Measurements from ENCODE around the gene SRPX. TPM values are rescaled to one million over a fixed set of nuclear protein-coding genes. Genes with fewer than 3 reads are reported as not detected.

SRPX gene
- total and polyA plus RNA-seq, 2 donors (not counting 1 experiment from before 2014, with no cell fraction given): 0.59 TPM; not detected in 1

DNA sequence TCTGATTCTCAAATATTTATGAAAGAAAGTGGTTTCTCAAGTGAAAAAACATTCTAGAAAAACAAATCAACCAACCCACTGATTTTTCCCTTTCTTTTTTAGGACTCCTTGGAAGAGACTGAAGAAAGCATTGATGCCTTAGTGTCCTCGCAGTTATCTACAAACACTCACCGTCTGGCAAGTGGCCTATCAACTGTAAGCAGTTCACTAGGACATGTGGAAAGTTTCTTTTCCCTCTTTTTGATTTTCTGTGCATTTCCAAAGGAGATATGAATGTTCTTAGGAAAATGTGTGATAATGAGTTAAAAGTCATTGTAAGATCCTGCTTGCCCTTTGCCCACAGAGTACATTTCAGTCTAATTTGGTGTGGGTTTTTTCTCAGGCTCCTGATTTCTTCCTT is 118.4 kb downstream of the SRPX start:
- POLR2A ChIA-PET: no interaction called here
- H3K4me3 Mint-ChIP-seq: no peak overlapping the region

DNA sequence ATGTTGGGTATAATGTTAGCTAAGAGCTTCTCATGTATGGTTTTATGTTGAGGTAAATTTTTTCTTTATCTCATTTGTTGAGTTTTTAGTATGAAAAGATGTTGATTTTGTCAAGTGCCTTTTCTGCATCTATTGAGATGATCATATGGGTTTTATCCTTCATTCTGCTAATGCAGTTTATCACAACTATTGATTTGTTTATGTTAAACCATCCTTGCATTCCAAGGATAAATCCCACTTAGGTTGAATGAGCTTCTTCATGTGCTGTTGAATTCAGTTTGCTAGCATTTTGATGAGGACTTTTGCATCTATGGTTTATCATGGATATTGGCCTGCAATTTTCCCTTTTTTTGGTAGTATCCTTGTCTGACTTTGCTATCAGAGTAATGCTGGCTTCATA is 121.0 kb downstream of the SRPX start:
- Histone ChIP-seq H3K9me3 (ENCODE audit: control extremely low read depth in 1 of 3, control insufficient read depth in 2 of 3, insufficient read depth in 1 of 3, low read length in 2 of 3) (no peaks in the 10 kb centered on the region), H2AFZ (ENCODE audit: insufficient read depth, low read depth, low read length, poor library complexity, severe bottlenecking) (no peak overlapping the region), H3K27me3 (replicated peaks in 1 of 4; ENCODE audit: control extremely low read depth in 1 of 4, control insufficient read depth in 3 of 4, insufficient read depth in 4 of 4, low read length in 3 of 4) (no peaks in the 10 kb centered on the region), H3K79me2 (ENCODE audit: control insufficient read depth, insufficient read depth, low read length) (no peaks in the 10 kb centered on the region), H3K9ac (ENCODE audit: low read length) (no peak overlapping the region), H3K36me3 (replicated peaks in 1 of 2; ENCODE audit: control extremely low read depth in 1 of 2, control insufficient read depth in 1 of 2, extremely low read depth in 1 of 2, insufficient read depth in 2 of 2, low read length in 1 of 2) (no peaks in the 10 kb centered on the region), H3K4me1 (ENCODE audit: control insufficient read depth in 2 of 2, insufficient read depth in 2 of 2, low read length in 2 of 2) (no peaks in the 10 kb centered on the region), H3K4me3 (ENCODE audit: control extremely low read depth in 1 of 5, extremely low read depth in 1 of 5, insufficient read depth in 1 of 5, low read depth in 2 of 5, low read length in 4 of 5) (no peak overlapping the region), H4K20me1 (ENCODE audit: control insufficient read depth, insufficient read depth, low read length, poor library complexity, severe bottlenecking) (no peaks in the 10 kb centered on the region), H3K4me2 (replicated peaks; ENCODE audit: low read depth, low read length, poor library complexity, severe bottlenecking) (no peak overlapping the region), H3K27ac (ENCODE audit: low read length in 2 of 2) (no peak overlapping the region)
- ChIA-PET POLR2A (no interaction called here), CTCF (no interaction called here)
- H3K4me3 Mint-ChIP-seq: no peak overlapping the region
- peaks cover 2% of the 10 kb centered on the region for H3K4me1 Mint-ChIP-seq
- ATAC-seq (ENCODE audit: low read depth) (no peak), DNase-seq (no peak)
- TF ChIP-seq, protein P1, sequence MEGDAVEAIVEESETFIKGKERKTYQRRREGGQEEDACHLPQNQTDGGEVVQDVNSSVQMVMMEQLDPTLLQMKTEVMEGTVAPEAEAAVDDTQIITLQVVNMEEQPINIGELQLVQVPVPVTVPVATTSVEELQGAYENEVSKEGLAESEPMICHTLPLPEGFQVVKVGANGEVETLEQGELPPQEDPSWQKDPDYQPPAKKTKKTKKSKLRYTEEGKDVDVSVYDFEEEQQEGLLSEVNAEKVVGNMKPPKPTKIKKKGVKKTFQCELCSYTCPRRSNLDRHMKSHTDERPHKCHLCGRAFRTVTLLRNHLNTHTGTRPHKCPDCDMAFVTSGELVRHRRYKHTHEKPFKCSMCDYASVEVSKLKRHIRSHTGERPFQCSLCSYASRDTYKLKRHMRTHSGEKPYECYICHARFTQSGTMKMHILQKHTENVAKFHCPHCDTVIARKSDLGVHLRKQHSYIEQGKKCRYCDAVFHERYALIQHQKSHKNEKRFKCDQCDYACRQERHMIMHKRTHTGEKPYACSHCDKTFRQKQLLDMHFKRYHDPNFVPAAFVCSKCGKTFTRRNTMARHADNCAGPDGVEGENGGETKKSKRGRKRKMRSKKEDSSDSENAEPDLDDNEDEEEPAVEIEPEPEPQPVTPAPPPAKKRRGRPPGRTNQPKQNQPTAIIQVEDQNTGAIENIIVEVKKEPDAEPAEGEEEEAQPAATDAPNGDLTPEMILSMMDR (IDR thresholded peaks at IDR 0.05): no peak
- TF ChIP-seq EZH2 (IDR thresholded peaks at IDR 0.05; ENCODE audit: borderline replicate concordance, insufficient read depth, low read depth, low read length, poor library complexity, severe bottlenecking): no peak
- H3K9me3 Mint-ChIP-seq (ENCODE audit: insufficient read depth): peaks cover 4% of the 10 kb centered on the region
- H3K27ac Mint-ChIP-seq: no peak overlapping the region
- intact Hi-C loops (cut with micrococcal nuclease): no loop called here
- peaks cover 3% of the 10 kb centered on the region for H3K27me3 Mint-ChIP-seq

More for the DNA sequence above, 118.4 kb downstream of the SRPX start:
- H3K27me3 Mint-ChIP-seq: no peaks in the 10 kb centered on the region
- no peak overlapping the region for H3K4me2 ChIP-seq (replicated peaks; ENCODE audit: low read depth, low read length, poor library complexity, severe bottlenecking)
- no peaks in the 10 kb centered on the region for H3K9me3 ChIP-seq (ENCODE audit: control extremely low read depth in 1 of 3, control insufficient read depth in 2 of 3, insufficient read depth in 1 of 3, low read length in 2 of 3)
- no peak for TF ChIP-seq EZH2 (IDR thresholded peaks at IDR 0.05; ENCODE audit: borderline replicate concordance, insufficient read depth, low read depth, low read length, poor library complexity, severe bottlenecking)
- TF ChIP-seq, protein P1 (IDR thresholded peaks at IDR 0.05): no peak
- H3K27ac ChIP-seq (ENCODE audit: low read length in 2 of 2): no peak overlapping the region
- ATAC-seq (ENCODE audit: low read depth) (no peak), DNase-seq (no peak)
- no peaks in the 10 kb centered on the region for H4K20me1 ChIP-seq (ENCODE audit: control insufficient read depth, insufficient read depth, low read length, poor library complexity, severe bottlenecking)
- H3K27me3 ChIP-seq (replicated peaks in 1 of 4; ENCODE audit: control extremely low read depth in 1 of 4, control insufficient read depth in 3 of 4, insufficient read depth in 4 of 4, low read length in 3 of 4): no peaks in the 10 kb centered on the region
- no peak overlapping the region for H3K27ac Mint-ChIP-seq
- H2AFZ ChIP-seq (ENCODE audit: insufficient read depth, low read depth, low read length, poor library complexity, severe bottlenecking): no peak overlapping the region
- no peak overlapping the region for H3K9ac ChIP-seq (ENCODE audit: low read length)
- WGBS (ENCODE audit: insufficient coverage): no CpG with 5 or more reads among the region's 2 CpGs
- H3K4me1 ChIP-seq (ENCODE audit: control insufficient read depth in 2 of 2, insufficient read depth in 2 of 2, low read length in 2 of 2): no peaks in the 10 kb centered on the region
- CTCF ChIA-PET: no interaction called here
- H3K79me2 ChIP-seq (ENCODE audit: control insufficient read depth, insufficient read depth, low read length): no peaks in the 10 kb centered on the region
- intact Hi-C loops (cut with micrococcal nuclease): no loop called here
- H3K9me3 Mint-ChIP-seq (ENCODE audit: insufficient read depth): peaks cover 4% of the 10 kb centered on the region
- H3K4me1 Mint-ChIP-seq: peaks cover 2% of the 10 kb centered on the region
- no peaks in the 10 kb centered on the region for H3K36me3 ChIP-seq (replicated peaks in 1 of 2; ENCODE audit: control extremely low read depth in 1 of 2, control insufficient read depth in 1 of 2, extremely low read depth in 1 of 2, insufficient read depth in 2 of 2, low read length in 1 of 2)
- H3K4me3 ChIP-seq (ENCODE audit: control extremely low read depth in 1 of 5, extremely low read depth in 1 of 5, insufficient read depth in 1 of 5, low read depth in 2 of 5, low read length in 4 of 5): no peak overlapping the region

Other genes starting within 250 kb of the SRPX start
- gene SYTL5, start 214.3 kb downstream of the SRPX start, total RNA-seq: not detected in 2 replicates
- 0.01 TPM in 1 of 2 replicates, not detected in the other for gene SYTL5, start 214.3 kb downstream of the SRPX start, polyA plus RNA-seq
- gene RPGR, start 106.6 kb upstream of the SRPX start, total RNA-seq: 26.3 and 26.8 TPM in 2 replicates
- 4.2 and 7.3 TPM in 2 replicates for gene RPGR, start 106.6 kb upstream of the SRPX start, polyA plus RNA-seq
- gene OTC, start 131.7 kb upstream of the SRPX start, total RNA-seq: not detected in 2 replicates
- not detected in 2 replicates for gene OTC, start 131.7 kb upstream of the SRPX start, polyA plus RNA-seq

Data from B cell (primary cell).